Pancreas (tissue), 10 donors: ENCODE results near the gene CLEC17A. TPM values are rescaled to one million over a fixed set of nuclear protein-coding genes. Genes with fewer than 3 reads are reported as not detected.
"Not testable (repeated sequence)": the region's sequence is repeated elsewhere in the genome, so short reads cannot be mapped to it uniquely, and the experiment has no call there.

Experiments used
- ATAC-seq, 4 donors: fragments of 200-7000 bp; cut with Tn5 transposase; one replicate each; pipeline versions ENCODE4 v1.8.0 to v1.9.1; 2020; ENCODE audit warnings: mild to moderate bottlenecking in 4 of 4, moderate library complexity in 4 of 4
- DNase-seq, 6 donors: peaks; one replicate each; pipeline ENCODE4 v3.0.0-alpha.2; 2020
- FAIRE-seq: peaks from 2 replicates; lab custom pipeline; 2012; peaks lifted over from hg19 to GRCh38; lab: Jason Lieb, UNC
- H3K27ac ChIP-seq, 4 donors: fragments of 200-600 bp; sonication (generic); 1 replicate in 3 of 4; 2 replicates in 1 of 4; pipeline versions ENCODE4 v1.5.0 to v1.8.0; 2020
- H3K27me3 ChIP-seq, 4 donors: fragments of 200-600 bp; one replicate each; pipeline ENCODE4 v1.8.0; 2021
- H3K36me3 ChIP-seq, 3 donors: fragments of 200-600 bp; sonication (generic) in 1 of 3; one replicate each; pipeline versions ENCODE4 v1.5.0 to v1.8.0; 2020 to 2021
- H3K4me1 ChIP-seq, 3 donors: fragments of 200-600 bp; one replicate each; pipeline ENCODE4 v1.8.0; 2021
- H3K4me3 ChIP-seq, 4 donors: fragments of 200-600 bp; sonication (generic) in 2 of 4; one replicate each; pipeline versions ENCODE4 v1.5.0 to v1.8.0; 2020 to 2021
- H3K9me3 ChIP-seq, 4 donors: fragments of 200-600 bp; one replicate each; pipeline ENCODE4 v1.8.0; 2021
- CTCF ChIP-seq, 4 donors: fragments of 200-600 bp; sonication (generic) in 3 of 4; IDR thresholded peaks; one replicate each; pipeline versions ENCODE4 v1.5.0 to v1.8.0; 2021; ENCODE audit warnings: antibody characterized with exemption in 4 of 4
- WGBS, 2 donors: extraction: QIAGEN DNeasy Blood & Tissue Kit; methylation state at CpG; one replicate each; pipeline ENCODE4 v1.1.7; 2013; 5-methylcytosine and 5-hydroxymethylcytosine counted together
- intact Hi-C, 3 donors: fragments of 100-400 bp; cut with DNase I; formaldehyde crosslinking; loops; one replicate each; pipeline versions ENCODE4 v1.11.1 to v1.14.2; 2022
- polyA plus RNA-seq, 2 donors: library from polyadenylated mRNA; stranded (reverse); fragments of 200-250 nt; gene quantifications; one replicate each; pipeline ENCODE4 v1.2.3, GENCODE V29; 2013
- total RNA-seq, 6 donors: library from RNA; stranded (reverse); fragmentation: NEBNext Ultra II Directional in 4 of 6; extraction: Animal tissue kit (Norgen Biotek cat#: 25700) in 4 of 6; gene quantifications; one replicate each; pipeline versions ENCODE4 v1.2.1 to v1.2.4, GENCODE V29; 2021 to 2023
- donor health status: healthy with polysubstance abuse.
- donor health status: DM: no; HTN: no; CAD: no; lungs with moderate emphysema.
- donor health status: DM: no; HTN: no; CAD: no.
- donor health status: control.
- donor health status: control.
- donor health status: Bipolar disorder and iron deficiency.
- donor health status: DM: yes; HTN: yes; CAD: no.
- donor health status: DM: no; HTN: no; CAD: no.
- donor health status: DM: no; HTN: no; CAD: no.
- donor health status: DM: yes; HTN: yes; CAD: no.

Gene CLEC17A
- total RNA-seq (under 1 TPM in 3 of 6 donors, not detected in 3; 0.09 to 0.15 (median 0.13) TPM), polyA plus RNA-seq (under 1 TPM in 1 of 2 donors, not detected in 1; 0.11 TPM)

DNA sequence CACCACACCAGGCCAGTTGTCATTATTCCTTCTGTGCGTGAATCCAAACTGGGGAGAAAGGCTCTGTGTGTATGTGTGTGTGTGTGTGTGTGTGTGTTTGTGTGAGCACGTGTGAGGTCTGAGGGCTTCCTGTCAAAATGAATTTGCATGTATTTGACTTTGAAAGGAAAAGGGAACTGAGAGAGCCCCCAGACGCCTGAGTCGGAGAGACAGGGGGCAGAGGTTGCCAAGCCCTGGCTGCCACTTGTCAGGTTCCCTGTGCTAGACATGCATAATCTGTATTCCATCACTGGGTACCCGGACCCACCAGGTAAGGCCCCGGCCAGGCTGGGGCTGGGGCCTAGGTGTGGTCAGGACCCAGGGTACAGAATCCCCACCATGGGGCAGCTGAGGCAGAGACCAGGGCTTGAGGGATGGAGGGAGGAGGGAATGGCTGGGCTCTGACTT is at the start of gene CLEC17A:
Gene CLEC17A (plus strand): TSS at position 191 of the 447 bp plus-strand sequence. CDS start 77 bp downstream, at position 268.
- WGBS, 2 donors = 42 to 50% methylated on average over 6 of the region's 6 CpGs
- DNase-seq = no peak
- no peaks in the 10 kb centered on the region for H3K4me1 ChIP-seq

GRCh38 chr19:14533450-14533849 is 49.4 kb upstream of the CLEC17A start:
- intact Hi-C loops = no loop called here
- TF ChIP-seq CTCF (IDR thresholded peaks at IDR 0.05) = no peak
- H3K27me3 ChIP-seq = no peaks in the 10 kb centered on the region
- no peak for FAIRE-seq
- no peak overlapping the region for H3K4me3 ChIP-seq
- no peaks in the 10 kb centered on the region for H3K9me3 ChIP-seq
- WGBS, 2 donors = 76 to 78% methylated on average over 5 of the region's 5 CpGs
- no peaks in the 10 kb centered on the region for H3K36me3 ChIP-seq
- ATAC-seq = no peak
- H3K27ac ChIP-seq = no peak overlapping the region
- no peak for DNase-seq
- H3K4me1 ChIP-seq = peaks cover 15 to 18% (median 16%) of the 10 kb centered on the region in 3 donors

More for the DNA sequence above, at the start of gene CLEC17A:
- Histone ChIP-seq H3K36me3 (no peaks in the 10 kb centered on the region), H3K27ac (no peak within 1 kb of the TSS), H3K9me3 (no peaks in the 10 kb centered on the region), H3K27me3 (no peaks in the 10 kb centered on the region), H3K4me3 (no peak within 1 kb of the TSS)
- TF ChIP-seq CTCF (IDR thresholded peaks at IDR 0.05) = no peak
- intact Hi-C loops = no loop called here
- no peak for FAIRE-seq
- no peak for ATAC-seq

GRCh38 chr19:14536926-14537692 is 45.8 kb upstream of the CLEC17A start:
- intact Hi-C loops = no loop called here
- H3K4me3 ChIP-seq = peak overlapping the region in 2 of 4 donors; percentile 2 to 28
- FAIRE-seq = no peak
- no peak for TF ChIP-seq CTCF (IDR thresholded peaks at IDR 0.05)
- WGBS, 2 donors = 4 to 7% methylated on average over 17 to 24 of the region's 24 CpGs
- H3K36me3 ChIP-seq = no peaks in the 10 kb centered on the region
- peaks cover 7 to 11% (median 11%) of the 10 kb centered on the region in 3 donors for H3K4me1 ChIP-seq
- ATAC-seq = peak; percentile 90 to 94 (median 90)
- peak overlapping the region in 3 of 4 donors; percentile 46 to 62 (median 51) for H3K27ac ChIP-seq
- no peaks in the 10 kb centered on the region for H3K9me3 ChIP-seq
- H3K27me3 ChIP-seq = no peaks in the 10 kb centered on the region
- DNase-seq = peak; percentile 84 to 90 (median 88)

- H3K4me1 ChIP-seq = peaks cover 7 to 11% (median 9%) of the 10 kb centered on the region in 3 donors
- intact Hi-C loops = no loop called here
- no peaks in the 10 kb centered on the region for H3K9me3 ChIP-seq
- H3K36me3 ChIP-seq = no peaks in the 10 kb centered on the region
- 92 to 93% methylated on average over 19 of the region's 19 CpGs for whole genome bisulfite sequencing, 2 donors
- no peak for TF ChIP-seq CTCF (IDR thresholded peaks at IDR 0.05)
- FAIRE-seq = no peak
- no peak overlapping the region for H3K27ac ChIP-seq
- no peak for ATAC-seq
- DNase-seq = no peak
- no peaks in the 10 kb centered on the region for H3K27me3 ChIP-seq
- no peak overlapping the region for H3K4me3 ChIP-seq
Measured at GRCh38 chr19:14540741-14541525, 42.0 kb upstream of the CLEC17A start.

- 78 to 86% methylated on average over 5 of the region's 5 CpGs for WGBS, 2 donors
- not testable (repeated sequence) for FAIRE-seq
Measured at GRCh38 chr19:14541979-14542378, 40.9 kb upstream of the CLEC17A start.

More at GRCh38 chr19:14541979-14542378, 40.9 kb upstream of the CLEC17A start:
- H3K4me1 ChIP-seq, ATAC-seq, H3K27me3 ChIP-seq, DNase-seq, H3K36me3 ChIP-seq, H3K9me3 ChIP-seq, intact Hi-C loops, H3K27ac ChIP-seq, H3K4me3 ChIP-seq: not testable (repeated sequence)
